ENCODE results near the gene AHI1. TPM values are rescaled to one million over a fixed set of nuclear protein-coding genes. Genes with fewer than 3 reads are reported as not detected.

AHI1 gene
- total and polyA plus RNA-seq, 2 experiments from 2014 or later: 17.1 to 18.4 TPM

DNA sequence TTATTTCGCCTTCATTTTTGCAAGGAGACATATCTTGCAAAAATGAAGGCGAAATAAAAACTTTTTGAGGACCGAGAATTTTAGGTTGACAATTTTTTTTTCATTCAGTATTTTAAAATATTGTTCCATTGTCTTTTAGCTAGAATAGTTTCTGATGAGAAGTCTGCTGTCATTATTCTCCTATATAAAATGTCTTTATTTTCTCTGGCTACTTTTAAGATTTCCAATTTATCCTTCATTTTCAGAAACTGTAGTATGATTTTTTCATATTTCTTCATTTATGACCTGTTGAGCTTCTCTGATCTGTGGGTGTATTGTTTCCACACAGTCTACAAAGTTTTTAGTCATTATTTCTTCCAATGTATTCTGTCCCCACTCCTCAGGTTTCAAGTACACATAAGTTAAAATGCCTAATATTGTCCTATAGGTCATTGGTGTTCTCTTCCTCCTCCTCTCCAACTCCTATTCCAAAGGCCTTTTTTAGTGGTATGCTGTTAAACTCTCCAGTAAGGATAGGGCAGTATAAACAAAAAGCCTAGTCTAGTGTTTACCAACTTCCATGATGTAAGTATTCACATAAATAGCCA lies 15.7 kb downstream of the AHI1 start:
- Histone ChIP-seq H3K4me3 (no peak overlapping the region), H3K27me3 (no peaks in the 10 kb centered on the region), H3K4me1 (ENCODE audit: low read depth) (no peaks in the 10 kb centered on the region), H3K27ac (no peak overlapping the region), H3K9me3 (ENCODE audit: low read depth) (no peaks in the 10 kb centered on the region), H3K36me3 (peaks cover 3% of the 10 kb centered on the region)
- TF ChIP-seq, protein P1, sequence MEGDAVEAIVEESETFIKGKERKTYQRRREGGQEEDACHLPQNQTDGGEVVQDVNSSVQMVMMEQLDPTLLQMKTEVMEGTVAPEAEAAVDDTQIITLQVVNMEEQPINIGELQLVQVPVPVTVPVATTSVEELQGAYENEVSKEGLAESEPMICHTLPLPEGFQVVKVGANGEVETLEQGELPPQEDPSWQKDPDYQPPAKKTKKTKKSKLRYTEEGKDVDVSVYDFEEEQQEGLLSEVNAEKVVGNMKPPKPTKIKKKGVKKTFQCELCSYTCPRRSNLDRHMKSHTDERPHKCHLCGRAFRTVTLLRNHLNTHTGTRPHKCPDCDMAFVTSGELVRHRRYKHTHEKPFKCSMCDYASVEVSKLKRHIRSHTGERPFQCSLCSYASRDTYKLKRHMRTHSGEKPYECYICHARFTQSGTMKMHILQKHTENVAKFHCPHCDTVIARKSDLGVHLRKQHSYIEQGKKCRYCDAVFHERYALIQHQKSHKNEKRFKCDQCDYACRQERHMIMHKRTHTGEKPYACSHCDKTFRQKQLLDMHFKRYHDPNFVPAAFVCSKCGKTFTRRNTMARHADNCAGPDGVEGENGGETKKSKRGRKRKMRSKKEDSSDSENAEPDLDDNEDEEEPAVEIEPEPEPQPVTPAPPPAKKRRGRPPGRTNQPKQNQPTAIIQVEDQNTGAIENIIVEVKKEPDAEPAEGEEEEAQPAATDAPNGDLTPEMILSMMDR (IDR thresholded peaks at IDR 0.05; ENCODE audit: low read depth, low read length): no peak
- no peak for DNase-seq (ENCODE audit: low read depth in 1 of 2, low spot score in 1 of 2)

GRCh38 chr6:135479601-135480000 lies 17.9 kb downstream of the AHI1 start:
- H3K36me3 ChIP-seq: no peaks in the 10 kb centered on the region
- H3K27me3 ChIP-seq: no peaks in the 10 kb centered on the region
- DNase-seq (ENCODE audit: low read depth in 1 of 2, low spot score in 1 of 2): no peak
- H3K27ac ChIP-seq: no peak overlapping the region
- H3K4me3 ChIP-seq: no peak overlapping the region
- no peaks in the 10 kb centered on the region for H3K4me1 ChIP-seq (ENCODE audit: low read depth)
- H3K9me3 ChIP-seq (ENCODE audit: low read depth): no peaks in the 10 kb centered on the region
- TF ChIP-seq, protein P1 (IDR thresholded peaks at IDR 0.05; ENCODE audit: low read depth, low read length): no peak

GRCh38 chr6:135478626-135479025 lies 18.9 kb downstream of the AHI1 start:
- Histone ChIP-seq H3K4me3 (no peak overlapping the region), H3K36me3 (no peaks in the 10 kb centered on the region), H3K27ac (no peak overlapping the region), H3K27me3 (no peaks in the 10 kb centered on the region), H3K9me3 (ENCODE audit: low read depth) (no peaks in the 10 kb centered on the region), H3K4me1 (ENCODE audit: low read depth) (no peaks in the 10 kb centered on the region)
- no peak for DNase-seq (ENCODE audit: low read depth in 1 of 2, low spot score in 1 of 2)
- TF ChIP-seq, protein P1 (IDR thresholded peaks at IDR 0.05; ENCODE audit: low read depth, low read length): no peak

GRCh38 chr6:135475292-135475886 lies 22.2 kb downstream of the AHI1 start:
- Histone ChIP-seq H3K4me1 (ENCODE audit: low read depth) (no peaks in the 10 kb centered on the region), H3K36me3 (no peaks in the 10 kb centered on the region), H3K27ac (no peak overlapping the region), H3K9me3 (ENCODE audit: low read depth) (no peaks in the 10 kb centered on the region), H3K4me3 (no peak overlapping the region), H3K27me3 (no peaks in the 10 kb centered on the region)
- no peak for DNase-seq (ENCODE audit: low read depth in 1 of 2, low spot score in 1 of 2)
- TF ChIP-seq, protein P1 (IDR thresholded peaks at IDR 0.05; ENCODE audit: low read depth, low read length): no peak

- no peak overlapping the region for H3K27ac ChIP-seq
- DNase-seq (ENCODE audit: low read depth in 1 of 2, low spot score in 1 of 2): no peak
- no peaks in the 10 kb centered on the region for H3K27me3 ChIP-seq
- H3K36me3 ChIP-seq: no peaks in the 10 kb centered on the region
- H3K4me3 ChIP-seq: no peak overlapping the region
- TF ChIP-seq, protein P1 (IDR thresholded peaks at IDR 0.05; ENCODE audit: low read depth, low read length): no peak
- no peaks in the 10 kb centered on the region for H3K4me1 ChIP-seq (ENCODE audit: low read depth)
- no peaks in the 10 kb centered on the region for H3K9me3 ChIP-seq (ENCODE audit: low read depth)
Observed at GRCh38 chr6:135474362-135474761, 23.2 kb downstream of the AHI1 start.

All from cardiac muscle cell (in vitro differentiated cells and primary cell).